ENCODE measurements around the gene MYLK3. TPM values are rescaled to one million over a fixed set of nuclear protein-coding genes. Genes with fewer than 3 reads are reported as not detected.
A peak's percentile ranks its signal among the peaks of the same experiment; 100 is the strongest.

MYLK3 gene
- polyA plus RNA-seq, 3 donors: 0.32 TPM; not detected in 2

DNA sequence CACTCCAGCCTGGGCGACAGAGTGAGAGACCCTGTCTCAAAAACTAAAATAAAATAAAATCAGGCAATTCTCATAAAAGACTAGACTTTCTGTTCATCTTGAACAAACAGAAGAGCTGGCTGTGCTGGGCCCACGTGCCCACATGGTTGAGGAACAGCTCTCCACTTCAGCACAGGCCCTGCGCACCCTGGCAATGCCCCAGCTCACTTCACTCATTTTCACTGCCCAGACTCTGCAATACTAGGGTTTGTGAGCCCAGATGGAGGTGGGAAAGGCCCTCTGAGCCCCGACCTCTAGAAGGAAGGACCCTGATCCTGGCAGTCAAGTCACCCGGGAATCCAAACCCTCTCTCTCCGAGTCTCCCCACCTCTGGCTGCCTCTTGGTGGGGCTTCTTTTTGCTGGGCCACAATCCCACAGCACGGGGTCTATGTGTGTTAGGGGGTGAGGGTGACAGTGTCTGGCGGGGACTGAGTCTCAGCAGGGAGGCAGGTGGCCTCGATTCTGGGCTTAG, 14.8 kb downstream of the MYLK3 start:
- no peak for DNase-seq
- Mint-ChIP-seq H3K9me3 (no peaks in the 10 kb centered on the region), H3K36me3 (no peaks in the 10 kb centered on the region), H3K27me3 (ENCODE audit: low read depth in 3 of 3) (peaks cover 0 to 1% (median 0%) of the 10 kb centered on the region in 3 donors), H3K4me3 (no peak overlapping the region), H3K27ac (peak overlapping the region in 1 of 7 donors; percentile 33), H3K4me1 (no peaks in the 10 kb centered on the region)
- intact Hi-C loops (cut with micrococcal nuclease): no loop called here
- Histone ChIP-seq H3K27me3 (ENCODE audit: control insufficient read depth in 2 of 2, insufficient read depth in 2 of 2, low read length in 2 of 2) (no peaks in the 10 kb centered on the region), H3K79me2 (ENCODE audit: insufficient read depth, low read length) (no peaks in the 10 kb centered on the region), H3K4me3 (replicated peaks in 1 of 3; ENCODE audit: low read depth in 2 of 3, low read length in 3 of 3) (no peak overlapping the region), H3K9me3 (replicated peaks in 1 of 2; ENCODE audit: control insufficient read depth in 1 of 2, insufficient read depth in 1 of 2, low read length in 2 of 2) (no peaks in the 10 kb centered on the region), H3K9ac (ENCODE audit: insufficient read depth, low read length, poor library complexity, severe bottlenecking) (no peak overlapping the region), H4K20me1 (ENCODE audit: insufficient read depth, low read length) (no peaks in the 10 kb centered on the region), H3K36me3 (replicated peaks in 1 of 2; ENCODE audit: control insufficient read depth in 1 of 2, insufficient read depth in 2 of 2, low read length in 2 of 2) (no peaks in the 10 kb centered on the region), H2AFZ (ENCODE audit: insufficient read depth, low read depth, low read length, poor library complexity, severe bottlenecking) (no peak overlapping the region), H3K27ac (ENCODE audit: low read depth in 1 of 2, low read length in 2 of 2) (no peak overlapping the region), H3K4me1 (ENCODE audit: control insufficient read depth in 1 of 2, insufficient read depth in 2 of 2, low read length in 2 of 2) (no peaks in the 10 kb centered on the region), H3K4me2 (replicated peaks; ENCODE audit: extremely low read depth, low read length, poor library complexity, severe bottlenecking) (no peak overlapping the region)
- TF ChIP-seq CTCF (IDR thresholded peaks at IDR 0.05): no peak
- 95% methylated on average over 4 of the region's 9 CpGs for WGBS (ENCODE audit: insufficient coverage)

DNA sequence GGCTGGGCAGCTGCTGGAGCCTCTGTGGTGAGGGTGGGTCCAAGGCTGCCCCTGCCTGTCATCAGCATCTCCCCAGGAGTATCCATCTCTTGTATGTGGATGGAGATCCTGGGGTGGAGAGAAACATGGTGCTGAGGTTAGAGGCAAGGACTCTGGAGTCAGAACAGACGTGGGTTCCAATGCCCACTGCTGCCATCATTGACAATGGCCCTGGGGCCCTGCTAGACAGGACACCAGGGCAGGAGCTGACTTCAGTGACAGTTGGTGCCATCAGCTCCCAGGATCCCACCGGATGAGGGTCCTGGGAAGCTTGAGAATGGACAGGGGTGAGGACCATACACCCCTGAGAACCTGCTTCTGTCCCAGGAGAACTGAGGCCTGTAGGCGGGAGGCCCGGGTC, 15.6 kb downstream of the MYLK3 start:
- H3K4me1 Mint-ChIP-seq: no peaks in the 10 kb centered on the region

More for the DNA sequence above, 15.6 kb downstream of the MYLK3 start:
- no peaks in the 10 kb centered on the region for H3K4me1 ChIP-seq (ENCODE audit: control insufficient read depth in 1 of 2, insufficient read depth in 2 of 2, low read length in 2 of 2)
- DNase-seq: no peak
- TF ChIP-seq CTCF (IDR thresholded peaks at IDR 0.05): no peak
- Mint-ChIP-seq H3K27me3 (ENCODE audit: low read depth in 3 of 3) (peaks cover 0 to 1% (median 0%) of the 10 kb centered on the region in 3 donors), H3K4me3 (no peak overlapping the region), H3K9me3 (no peaks in the 10 kb centered on the region), H3K36me3 (peaks cover 0 to 2% of the 10 kb centered on the region in 2 donors), H3K27ac (no peak overlapping the region)
- no peak overlapping the region for H3K9ac ChIP-seq (ENCODE audit: insufficient read depth, low read length, poor library complexity, severe bottlenecking)
- no peaks in the 10 kb centered on the region for H3K27me3 ChIP-seq (ENCODE audit: control insufficient read depth in 2 of 2, insufficient read depth in 2 of 2, low read length in 2 of 2)
- intact Hi-C loops (cut with micrococcal nuclease): no loop called here
- H3K4me2 ChIP-seq (replicated peaks; ENCODE audit: extremely low read depth, low read length, poor library complexity, severe bottlenecking): no peak overlapping the region
- 100% methylated on average over 2 of the region's 4 CpGs for WGBS (ENCODE audit: insufficient coverage)
- no peak overlapping the region for H3K27ac ChIP-seq (ENCODE audit: low read depth in 1 of 2, low read length in 2 of 2)
- no peak overlapping the region for H3K4me3 ChIP-seq (replicated peaks in 1 of 3; ENCODE audit: low read depth in 2 of 3, low read length in 3 of 3)
- H2AFZ ChIP-seq (ENCODE audit: insufficient read depth, low read depth, low read length, poor library complexity, severe bottlenecking): no peak overlapping the region
- no peaks in the 10 kb centered on the region for H3K9me3 ChIP-seq (replicated peaks in 1 of 2; ENCODE audit: control insufficient read depth in 1 of 2, insufficient read depth in 1 of 2, low read length in 2 of 2)
- no peaks in the 10 kb centered on the region for H3K79me2 ChIP-seq (ENCODE audit: insufficient read depth, low read length)
- H4K20me1 ChIP-seq (ENCODE audit: insufficient read depth, low read length): no peaks in the 10 kb centered on the region
- H3K36me3 ChIP-seq (replicated peaks in 1 of 2; ENCODE audit: control insufficient read depth in 1 of 2, insufficient read depth in 2 of 2, low read length in 2 of 2): no peaks in the 10 kb centered on the region
